GM19238 (cell line): ENCODE measurements around the gene COL10A1.
"Not testable (repeated sequence)": the region's sequence is repeated elsewhere in the genome, so short reads cannot be mapped to it uniquely, and the experiment has no call there.

Experiments
- DNase-seq: peaks from one replicate; pipeline ENCODE4 v3.0.0; 2011; ENCODE audit warnings: low spot score; ENCODE audit not compliant: insufficient read length

COL10A1 gene

GRCh38 chr6:116127771-116128493, 2.0 kb upstream of the COL10A1 start:
- no peak for DNase-seq

- DNase-seq, result no peak
Measured at GRCh38 chr6:116120430-116120829, 5.5 kb downstream of the COL10A1 start.

- DNase-seq, result no peak
Measured at GRCh38 chr6:116118608-116119007, 7.3 kb downstream of the COL10A1 start.

GRCh38 chr6:116115781-116116180, 10.2 kb downstream of the COL10A1 start:
- DNase-seq, result no peak

GRCh38 chr6:116113386-116113785, 12.5 kb downstream of the COL10A1 start:
- no peak for DNase-seq

- DNase-seq, result no peak
Measured at GRCh38 chr6:116111552-116112528, 14.1 kb downstream of the COL10A1 start.

- no peak for DNase-seq
Measured at GRCh38 chr6:116108836-116109235, 17.1 kb downstream of the COL10A1 start.

- no peak for DNase-seq
Measured at GRCh38 chr6:116106146-116106545, 19.8 kb downstream of the COL10A1 start.

GRCh38 chr6:116105247-116105646, 20.7 kb downstream of the COL10A1 start:
- no peak for DNase-seq

GRCh38 chr6:116104636-116105035, 21.3 kb downstream of the COL10A1 start:
- DNase-seq, result no peak

GRCh38 chr6:116102873-116103272, 23.1 kb downstream of the COL10A1 start:
- no peak for DNase-seq

- no peak for DNase-seq
Measured at GRCh38 chr6:116101790-116102189, 24.1 kb downstream of the COL10A1 start.

- no peak for DNase-seq
Measured at GRCh38 chr6:116101302-116101718, 24.6 kb downstream of the COL10A1 start.

- DNase-seq, result peak; percentile 83
Measured at GRCh38 chr6:116100419-116101301, 25.3 kb downstream of the COL10A1 start, which contains the start of gene NT5DC1. Gene NT5DC1 (plus strand): TSS chr6:116100853. CDS start chr6:116100931, 78 bp downstream.

- no peak for DNase-seq
Measured at GRCh38 chr6:116099036-116099435, 26.9 kb downstream of the COL10A1 start.

- DNase-seq, result no peak
Measured at GRCh38 chr6:116096979-116097816, 28.7 kb downstream of the COL10A1 start.

GRCh38 chr6:116096048-116096759, 29.7 kb downstream of the COL10A1 start:
- DNase-seq, result not testable (repeated sequence)

- DNase-seq, result no peak
Measured at GRCh38 chr6:116094041-116094440, 31.9 kb downstream of the COL10A1 start.

- DNase-seq, result peak; percentile 21
Measured at GRCh38 chr6:116090251-116090650, 35.7 kb downstream of the COL10A1 start.

- DNase-seq, result no peak
Measured at GRCh38 chr6:116088946-116089345, 37.0 kb downstream of the COL10A1 start.
